Measurements from ENCODE around the gene EIF2B2. TPM values are rescaled to one million over a fixed set of nuclear protein-coding genes. Genes with fewer than 3 reads are reported as not detected.

Gene EIF2B2
- polyA plus RNA-seq, 1 experiment, result 78.0 TPM

DNA sequence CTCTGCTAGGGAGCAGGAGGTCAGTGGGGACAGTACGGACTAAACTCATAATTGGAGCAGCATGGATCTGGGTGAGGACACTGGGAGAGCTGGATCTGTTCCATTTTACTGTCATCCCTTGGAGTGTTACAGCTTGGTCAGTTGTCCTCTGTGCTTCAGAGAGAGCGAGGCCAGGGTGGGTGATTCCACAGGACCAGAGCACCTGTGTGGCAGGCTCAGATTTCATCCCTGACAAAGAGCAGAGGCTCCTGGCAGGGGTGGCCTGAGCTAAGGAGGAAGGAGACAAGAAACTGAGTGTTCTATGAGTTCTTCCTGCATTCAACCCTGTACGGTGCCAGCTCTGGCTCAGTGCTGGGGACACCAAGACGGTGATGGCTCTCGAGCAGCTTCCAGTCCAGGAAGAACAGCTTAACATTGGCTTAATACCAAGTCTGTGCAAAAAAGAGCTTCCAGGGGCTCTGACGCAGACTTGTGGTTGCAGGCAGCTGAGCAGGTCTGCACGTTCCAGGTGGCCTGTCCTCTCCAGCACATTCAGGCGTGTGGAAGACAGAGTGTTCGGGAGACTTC is 38.9 kb upstream of the EIF2B2 start:
- POLR2A ChIA-PET, result interaction anchor here (0.6 kb wide), 1 partner anchor 163 kb away, joined by 3 read pairs; no protein-coding TSS in a partner anchor
- Histone ChIP-seq H3K27me3 (ENCODE audit: control insufficient read depth, insufficient read depth, low read length) (no peaks in the 10 kb centered on the region), H3K36me3 (ENCODE audit: control insufficient read depth, insufficient read depth, low read length) (no peaks in the 10 kb centered on the region), H3K4me3 (ENCODE audit: low read depth, low read length) (no peak overlapping the region)
- CTCF ChIA-PET, result interaction anchor here (0.5 to 3.0 kb wide), 4 partner anchors 15 to 58 kb away, joined by 3 to 14 read pairs (median 7); no protein-coding TSS in a partner anchor
- no peak for DNase-seq (ENCODE audit: low read depth)
- TF ChIP-seq, protein P1, sequence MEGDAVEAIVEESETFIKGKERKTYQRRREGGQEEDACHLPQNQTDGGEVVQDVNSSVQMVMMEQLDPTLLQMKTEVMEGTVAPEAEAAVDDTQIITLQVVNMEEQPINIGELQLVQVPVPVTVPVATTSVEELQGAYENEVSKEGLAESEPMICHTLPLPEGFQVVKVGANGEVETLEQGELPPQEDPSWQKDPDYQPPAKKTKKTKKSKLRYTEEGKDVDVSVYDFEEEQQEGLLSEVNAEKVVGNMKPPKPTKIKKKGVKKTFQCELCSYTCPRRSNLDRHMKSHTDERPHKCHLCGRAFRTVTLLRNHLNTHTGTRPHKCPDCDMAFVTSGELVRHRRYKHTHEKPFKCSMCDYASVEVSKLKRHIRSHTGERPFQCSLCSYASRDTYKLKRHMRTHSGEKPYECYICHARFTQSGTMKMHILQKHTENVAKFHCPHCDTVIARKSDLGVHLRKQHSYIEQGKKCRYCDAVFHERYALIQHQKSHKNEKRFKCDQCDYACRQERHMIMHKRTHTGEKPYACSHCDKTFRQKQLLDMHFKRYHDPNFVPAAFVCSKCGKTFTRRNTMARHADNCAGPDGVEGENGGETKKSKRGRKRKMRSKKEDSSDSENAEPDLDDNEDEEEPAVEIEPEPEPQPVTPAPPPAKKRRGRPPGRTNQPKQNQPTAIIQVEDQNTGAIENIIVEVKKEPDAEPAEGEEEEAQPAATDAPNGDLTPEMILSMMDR (IDR thresholded peaks at IDR 0.05; ENCODE audit: insufficient read depth, low read depth, low read length), result no peak

DNA sequence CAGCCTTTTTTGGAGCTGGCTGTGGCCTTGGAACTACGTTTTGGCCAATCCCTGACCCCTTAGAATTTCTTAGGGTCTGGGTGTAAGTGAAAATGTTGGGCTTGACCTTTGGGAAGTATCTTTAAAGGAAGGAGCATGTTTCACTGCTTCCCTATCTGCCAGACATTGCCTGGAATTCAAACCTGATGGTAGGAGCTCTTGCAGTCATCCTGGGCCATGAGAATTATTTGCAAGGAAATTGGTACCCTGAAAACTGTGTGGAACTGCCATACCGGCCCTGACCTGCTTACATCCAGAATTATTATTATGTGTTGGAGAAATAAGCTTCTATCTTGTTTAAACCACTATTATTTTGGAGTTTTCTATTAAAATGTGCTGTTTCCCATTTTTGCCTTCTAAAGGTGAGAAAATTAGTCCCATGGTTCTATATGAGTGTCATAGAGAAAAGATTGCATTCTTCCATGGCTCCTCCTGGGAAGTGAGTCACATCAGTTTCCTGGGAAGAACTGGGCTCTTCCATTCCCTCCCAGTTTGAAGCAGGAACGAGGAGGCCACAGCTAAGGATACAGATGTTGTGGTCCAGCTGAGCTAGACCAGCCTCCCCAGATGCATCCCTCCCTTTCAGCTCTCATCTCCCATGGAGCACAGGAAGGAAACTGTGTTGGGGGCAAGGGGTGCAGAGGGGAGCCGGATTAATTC is 37.8 kb upstream of the EIF2B2 start:
- Histone ChIP-seq H3K36me3 (ENCODE audit: control insufficient read depth, insufficient read depth, low read length) (no peaks in the 10 kb centered on the region), H3K4me3 (ENCODE audit: low read depth, low read length) (no peak overlapping the region), H3K27me3 (ENCODE audit: control insufficient read depth, insufficient read depth, low read length) (no peaks in the 10 kb centered on the region)
- CTCF ChIA-PET, result interaction anchor here (0.5 to 3.0 kb wide), 5 partner anchors 10 to 104 kb away, joined by 3 to 14 read pairs (median 3); partner anchors contain the start of gene PGF
- TF ChIP-seq, protein P1 (IDR thresholded peaks at IDR 0.05; ENCODE audit: insufficient read depth, low read depth, low read length), result no peak
- POLR2A ChIA-PET, result no interaction called here
- no peak for DNase-seq (ENCODE audit: low read depth)

DNA sequence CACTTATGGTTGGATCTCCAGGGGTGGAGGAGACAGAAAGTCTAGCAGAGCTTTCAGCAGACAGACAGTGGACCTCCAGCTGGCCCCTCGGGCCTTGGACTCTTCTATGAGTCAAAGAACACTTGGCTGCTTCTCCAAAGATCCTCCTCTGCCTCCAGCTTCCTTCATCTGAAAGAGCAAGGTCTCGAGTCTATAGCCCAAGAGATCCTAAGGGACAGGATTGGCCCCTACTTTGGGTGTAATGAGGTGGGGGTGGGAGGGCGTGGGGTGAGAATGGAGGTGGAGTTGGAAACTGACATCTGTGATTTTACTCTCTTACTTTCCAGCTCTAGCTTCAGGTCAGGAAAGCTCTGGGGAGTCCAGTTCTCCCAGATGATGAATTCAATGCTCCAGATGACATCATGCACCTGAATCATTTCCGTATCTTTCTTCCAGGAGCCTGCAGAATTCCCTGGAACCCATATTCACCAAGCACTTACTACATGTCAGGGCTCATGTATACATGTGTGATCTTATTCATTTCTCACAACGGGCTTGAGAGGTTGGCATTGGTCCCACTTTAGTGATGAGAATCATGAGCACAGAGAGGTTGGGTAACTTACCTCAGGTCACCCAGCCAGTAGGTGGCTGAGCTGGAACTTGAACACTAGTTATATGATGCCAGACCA is 37.1 kb upstream of the EIF2B2 start:
- ChIA-PET CTCF (interaction anchor here (1.0 to 3.0 kb wide), 4 partner anchors 10 to 105 kb away, joined by 3 to 14 read pairs (median 5); partner anchors contain the start of gene PGF), POLR2A (no interaction called here)
- Histone ChIP-seq H3K4me3 (ENCODE audit: low read depth, low read length) (no peak overlapping the region), H3K36me3 (ENCODE audit: control insufficient read depth, insufficient read depth, low read length) (no peaks in the 10 kb centered on the region), H3K27me3 (ENCODE audit: control insufficient read depth, insufficient read depth, low read length) (no peaks in the 10 kb centered on the region)
- TF ChIP-seq, protein P1 (IDR thresholded peaks at IDR 0.05; ENCODE audit: insufficient read depth, low read depth, low read length), result no peak
- DNase-seq (ENCODE audit: low read depth), result no peak

DNA sequence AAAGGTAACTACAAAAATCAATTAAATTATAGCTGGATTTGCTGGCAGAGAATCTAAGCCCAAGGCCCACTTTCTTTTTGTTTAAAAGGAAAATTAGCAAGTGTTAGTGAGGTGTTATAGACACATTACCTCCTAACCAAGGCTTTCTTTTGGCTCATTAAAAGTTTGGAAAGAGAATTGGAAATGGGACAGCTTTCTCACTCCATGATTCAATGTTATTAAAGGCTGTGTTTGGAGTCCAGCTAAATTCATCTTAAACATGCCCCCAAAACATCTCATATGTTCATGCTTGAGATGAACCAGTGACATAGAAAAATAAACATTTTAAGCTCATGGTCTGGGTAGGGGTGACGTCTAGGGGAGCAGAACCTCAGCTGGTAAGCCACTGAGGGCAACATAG is 33.9 kb upstream of the EIF2B2 start:
- ChIA-PET POLR2A (no interaction called here), CTCF (interaction anchor here (0.7 to 1.2 kb wide), 4 partner anchors 8 to 26 kb away, joined by 3 to 5 read pairs (median 4); no protein-coding TSS in a partner anchor)
- no peaks in the 10 kb centered on the region for H3K27me3 ChIP-seq (ENCODE audit: control insufficient read depth, insufficient read depth, low read length)
- TF ChIP-seq, protein P1 (IDR thresholded peaks at IDR 0.05; ENCODE audit: insufficient read depth, low read depth, low read length), result no peak
- H3K4me3 ChIP-seq (ENCODE audit: low read depth, low read length), result no peak overlapping the region
- no peak for DNase-seq (ENCODE audit: low read depth)
- H3K36me3 ChIP-seq (ENCODE audit: control insufficient read depth, insufficient read depth, low read length), result no peaks in the 10 kb centered on the region

Measured in BJ (cell line).